Panc1 (cell line): ENCODE results near the gene VAC14.

Experiments used
- POLR2AphosphoS5 ChIP-seq: IDR thresholded peaks from 2 replicates; pipeline ENCODE4 v1.6.1; 2012; ENCODE audit warnings: mild to moderate bottlenecking, low read depth, low read length, moderate library complexity
- TF ChIP-seq, protein P1 (sequence below): fragments of 450-650 bp; IDR thresholded peaks from 2 replicates; pipeline ENCODE4 v1.5.1; 2017; ENCODE audit warnings: mild to moderate bottlenecking
- TF ChIP-seq, protein P2 (sequence below), 2 experiments: IDR thresholded peaks; 2 replicates each; pipeline ENCODE4 v1.6.1; 2011 to 2012; ENCODE audit warnings: low read depth in 2 of 2, control low read depth in 1 of 2, low read length in 1 of 2, mild to moderate bottlenecking in 1 of 2, moderate library complexity in 1 of 2; ENCODE audit not compliant: insufficient read depth in 1 of 2

GRCh38 chr16:70711211-70712031 lies 89.5 kb downstream of the VAC14 start:
- TF ChIP-seq, protein P1, sequence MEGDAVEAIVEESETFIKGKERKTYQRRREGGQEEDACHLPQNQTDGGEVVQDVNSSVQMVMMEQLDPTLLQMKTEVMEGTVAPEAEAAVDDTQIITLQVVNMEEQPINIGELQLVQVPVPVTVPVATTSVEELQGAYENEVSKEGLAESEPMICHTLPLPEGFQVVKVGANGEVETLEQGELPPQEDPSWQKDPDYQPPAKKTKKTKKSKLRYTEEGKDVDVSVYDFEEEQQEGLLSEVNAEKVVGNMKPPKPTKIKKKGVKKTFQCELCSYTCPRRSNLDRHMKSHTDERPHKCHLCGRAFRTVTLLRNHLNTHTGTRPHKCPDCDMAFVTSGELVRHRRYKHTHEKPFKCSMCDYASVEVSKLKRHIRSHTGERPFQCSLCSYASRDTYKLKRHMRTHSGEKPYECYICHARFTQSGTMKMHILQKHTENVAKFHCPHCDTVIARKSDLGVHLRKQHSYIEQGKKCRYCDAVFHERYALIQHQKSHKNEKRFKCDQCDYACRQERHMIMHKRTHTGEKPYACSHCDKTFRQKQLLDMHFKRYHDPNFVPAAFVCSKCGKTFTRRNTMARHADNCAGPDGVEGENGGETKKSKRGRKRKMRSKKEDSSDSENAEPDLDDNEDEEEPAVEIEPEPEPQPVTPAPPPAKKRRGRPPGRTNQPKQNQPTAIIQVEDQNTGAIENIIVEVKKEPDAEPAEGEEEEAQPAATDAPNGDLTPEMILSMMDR, result no peak
- TF ChIP-seq POLR2AphosphoS5, result no peak
- TF ChIP-seq, protein P2, sequence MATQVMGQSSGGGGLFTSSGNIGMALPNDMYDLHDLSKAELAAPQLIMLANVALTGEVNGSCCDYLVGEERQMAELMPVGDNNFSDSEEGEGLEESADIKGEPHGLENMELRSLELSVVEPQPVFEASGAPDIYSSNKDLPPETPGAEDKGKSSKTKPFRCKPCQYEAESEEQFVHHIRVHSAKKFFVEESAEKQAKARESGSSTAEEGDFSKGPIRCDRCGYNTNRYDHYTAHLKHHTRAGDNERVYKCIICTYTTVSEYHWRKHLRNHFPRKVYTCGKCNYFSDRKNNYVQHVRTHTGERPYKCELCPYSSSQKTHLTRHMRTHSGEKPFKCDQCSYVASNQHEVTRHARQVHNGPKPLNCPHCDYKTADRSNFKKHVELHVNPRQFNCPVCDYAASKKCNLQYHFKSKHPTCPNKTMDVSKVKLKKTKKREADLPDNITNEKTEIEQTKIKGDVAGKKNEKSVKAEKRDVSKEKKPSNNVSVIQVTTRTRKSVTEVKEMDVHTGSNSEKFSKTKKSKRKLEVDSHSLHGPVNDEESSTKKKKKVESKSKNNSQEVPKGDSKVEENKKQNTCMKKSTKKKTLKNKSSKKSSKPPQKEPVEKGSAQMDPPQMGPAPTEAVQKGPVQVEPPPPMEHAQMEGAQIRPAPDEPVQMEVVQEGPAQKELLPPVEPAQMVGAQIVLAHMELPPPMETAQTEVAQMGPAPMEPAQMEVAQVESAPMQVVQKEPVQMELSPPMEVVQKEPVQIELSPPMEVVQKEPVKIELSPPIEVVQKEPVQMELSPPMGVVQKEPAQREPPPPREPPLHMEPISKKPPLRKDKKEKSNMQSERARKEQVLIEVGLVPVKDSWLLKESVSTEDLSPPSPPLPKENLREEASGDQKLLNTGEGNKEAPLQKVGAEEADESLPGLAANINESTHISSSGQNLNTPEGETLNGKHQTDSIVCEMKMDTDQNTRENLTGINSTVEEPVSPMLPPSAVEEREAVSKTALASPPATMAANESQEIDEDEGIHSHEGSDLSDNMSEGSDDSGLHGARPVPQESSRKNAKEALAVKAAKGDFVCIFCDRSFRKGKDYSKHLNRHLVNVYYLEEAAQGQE (IDR thresholded peaks at IDR 0.05; ENCODE audit: insufficient read depth in 1 of 2, low read depth in 2 of 2, low read length in 1 of 2), result no peak
